OCI-LY1 (cell line): ENCODE results near the gene CSPG5.

ENCODE experiments used
- H2AFZ ChIP-seq: fragments of 200-600 bp; sonication (generic), shearing (Covaris generic); 2 replicates; pipeline ENCODE4 v1.6.0; 2014; ENCODE audit warnings: antibody characterized with exemption, mild to moderate bottlenecking, low read length
- H3F3A ChIP-seq: fragments of 200-600 bp; sonication (generic), shearing (Covaris generic); 2 replicates; pipeline ENCODE4 v1.6.0; 2014; ENCODE audit warnings: mild to moderate bottlenecking, antibody characterized with exemption, low read length, moderate library complexity; ENCODE audit not compliant: insufficient read depth
- H3K27ac ChIP-seq: fragments of 200-600 bp; sonication (generic); 2 replicates; pipeline ENCODE4 v1.5.1; 2014; ENCODE audit warnings: low read length, mixed run types, mild to moderate bottlenecking, low read depth; ENCODE audit not compliant: poor library complexity, severe bottlenecking
- H3K27me3 ChIP-seq: fragments of 200-600 bp; sonication (generic); 2 replicates; pipeline ENCODE4 v1.6.0; 2014; ENCODE audit warnings: antibody characterized with exemption, mild to moderate bottlenecking, low read length, moderate library complexity; ENCODE audit not compliant: insufficient read depth
- H3K36me3 ChIP-seq: fragments of 200-600 bp; sonication (generic); 2 replicates; pipeline ENCODE4 v1.6.1; 2014; ENCODE audit warnings: mild to moderate bottlenecking, antibody characterized with exemption, low read length, moderate library complexity, mixed read lengths; ENCODE audit not compliant: insufficient read depth
- H3K4me1 ChIP-seq: fragments of 200-600 bp; sonication (generic); 2 replicates; pipeline ENCODE4 v1.5.1; 2014; ENCODE audit warnings: mild to moderate bottlenecking, low read length, moderate library complexity; ENCODE audit not compliant: insufficient read depth, severe bottlenecking
- H3K4me2 ChIP-seq: fragments of 200-600 bp; sonication (generic), shearing (Covaris generic); 2 replicates; pipeline ENCODE4 v1.6.1; 2014; ENCODE audit warnings: low read length
- H3K4me3 ChIP-seq: fragments of 200-600 bp; sonication (generic); 2 replicates; pipeline ENCODE4 v1.5.1; 2014; ENCODE audit warnings: low read length, low read depth, mild to moderate bottlenecking, mixed read lengths; ENCODE audit not compliant: poor library complexity, severe bottlenecking
- H3K79me2 ChIP-seq: fragments of 200-600 bp; shearing (Covaris generic); 2 replicates; pipeline ENCODE4 v1.6.1; 2016; ENCODE audit warnings: mixed run types, low read length, mixed read lengths; ENCODE audit not compliant: insufficient read depth
- H3K9ac ChIP-seq: fragments of 200-600 bp; sonication (generic), shearing (Covaris generic); 2 replicates; pipeline ENCODE4 v1.6.1; 2014; ENCODE audit warnings: mild to moderate bottlenecking, low read length, mixed read lengths
- H3K9me2 ChIP-seq: fragments of 200-600 bp; sonication (generic), shearing (Covaris generic); 2 replicates; pipeline ENCODE4 v1.6.1; 2014; ENCODE audit warnings: low read depth, mild to moderate bottlenecking, low read length, mixed read lengths
- H3K9me3 ChIP-seq: fragments of 200-600 bp; shearing (Covaris generic); 2 replicates; pipeline ENCODE4 v1.6.1; 2014; ENCODE audit warnings: low read length, mixed read lengths
- H4K20me1 ChIP-seq: fragments of 200-600 bp; sonication (generic), shearing (Covaris generic); 2 replicates; pipeline ENCODE4 v1.6.0; 2016; ENCODE audit warnings: mild to moderate bottlenecking, low read length; ENCODE audit not compliant: insufficient read depth
- CTCF ChIP-seq: fragments of 200-600 bp; sonication (generic), shearing (Covaris generic); IDR thresholded peaks from 2 replicates; pipeline ENCODE4 v1.5.1; 2017; ENCODE audit warnings: mild to moderate bottlenecking, antibody characterized with exemption, low read length, moderate library complexity, mixed read lengths
- EZH2 ChIP-seq: fragments of 200-600 bp; sonication (generic), shearing (Covaris generic); IDR thresholded peaks from 2 replicates; pipeline ENCODE4 v1.8.0; 2017; ENCODE audit warnings: borderline replicate concordance, mixed run types, mild to moderate bottlenecking, antibody characterized with exemption, low read length, moderate library complexity, mixed read lengths

CSPG5 gene

GRCh38 chr3:47612178-47612577, 33.5 kb upstream of the CSPG5 start:
- H3K4me2 ChIP-seq: no peak overlapping the region
- no peaks in the 10 kb centered on the region for H3K9me2 ChIP-seq
- H3K36me3 ChIP-seq: peaks cover 89% of the 10 kb centered on the region

GRCh38 chr3:47611576-47611975, 32.9 kb upstream of the CSPG5 start:
- Histone ChIP-seq H3K27ac (no peak overlapping the region), H3F3A (no peaks in the 10 kb centered on the region)
- TF ChIP-seq EZH2 (no peak), CTCF (no peak)

More at GRCh38 chr3:47612178-47612577, 33.5 kb upstream of the CSPG5 start:
- H3K27me3 ChIP-seq: no peaks in the 10 kb centered on the region
- H3K9me3 ChIP-seq: no peaks in the 10 kb centered on the region
- no peak overlapping the region for H3K4me3 ChIP-seq
- H3K4me1 ChIP-seq: peaks cover 17% of the 10 kb centered on the region
- no peaks in the 10 kb centered on the region for H4K20me1 ChIP-seq
- H3K27ac ChIP-seq: no peak overlapping the region
- no peaks in the 10 kb centered on the region for H3F3A ChIP-seq
- TF ChIP-seq EZH2 (no peak), CTCF (no peak)
- no peak overlapping the region for H3K9ac ChIP-seq
- no peak overlapping the region for H2AFZ ChIP-seq
- no peaks in the 10 kb centered on the region for H3K79me2 ChIP-seq

GRCh38 chr3:47610583-47610982, 31.9 kb upstream of the CSPG5 start:
- no peaks in the 10 kb centered on the region for H3K79me2 ChIP-seq
- peaks cover 90% of the 10 kb centered on the region for H3K36me3 ChIP-seq

More at GRCh38 chr3:47611576-47611975, 32.9 kb upstream of the CSPG5 start:
- H3K9ac ChIP-seq: no peak overlapping the region
- H3K36me3 ChIP-seq: peaks cover 89% of the 10 kb centered on the region
- H3K79me2 ChIP-seq: no peaks in the 10 kb centered on the region
- H3K9me3 ChIP-seq: no peaks in the 10 kb centered on the region
- peaks cover 17% of the 10 kb centered on the region for H3K4me1 ChIP-seq
- no peak overlapping the region for H2AFZ ChIP-seq
- no peak overlapping the region for H3K4me3 ChIP-seq
- H3K9me2 ChIP-seq: no peaks in the 10 kb centered on the region
- no peak overlapping the region for H3K4me2 ChIP-seq
- H3K27me3 ChIP-seq: no peaks in the 10 kb centered on the region
- H4K20me1 ChIP-seq: no peaks in the 10 kb centered on the region

More at GRCh38 chr3:47610583-47610982, 31.9 kb upstream of the CSPG5 start:
- H2AFZ ChIP-seq: no peak overlapping the region
- H3K4me3 ChIP-seq: no peak overlapping the region
- no peak for TF ChIP-seq CTCF
- no peak for TF ChIP-seq EZH2
- H3K4me1 ChIP-seq: peaks cover 17% of the 10 kb centered on the region
- no peaks in the 10 kb centered on the region for H3K27me3 ChIP-seq
- no peaks in the 10 kb centered on the region for H3F3A ChIP-seq
- no peaks in the 10 kb centered on the region for H3K9me3 ChIP-seq
- no peaks in the 10 kb centered on the region for H3K9me2 ChIP-seq
- H4K20me1 ChIP-seq: no peaks in the 10 kb centered on the region
- no peak overlapping the region for H3K4me2 ChIP-seq
- H3K9ac ChIP-seq: no peak overlapping the region
- no peak overlapping the region for H3K27ac ChIP-seq
